ENCODE results near the gene CIPC. TPM values are rescaled to one million over a fixed set of nuclear protein-coding genes. Genes with fewer than 3 reads are reported as not detected.

The CIPC gene
- total RNA-seq, 1 experiment from 2014 or later = 26.6 TPM

DNA sequence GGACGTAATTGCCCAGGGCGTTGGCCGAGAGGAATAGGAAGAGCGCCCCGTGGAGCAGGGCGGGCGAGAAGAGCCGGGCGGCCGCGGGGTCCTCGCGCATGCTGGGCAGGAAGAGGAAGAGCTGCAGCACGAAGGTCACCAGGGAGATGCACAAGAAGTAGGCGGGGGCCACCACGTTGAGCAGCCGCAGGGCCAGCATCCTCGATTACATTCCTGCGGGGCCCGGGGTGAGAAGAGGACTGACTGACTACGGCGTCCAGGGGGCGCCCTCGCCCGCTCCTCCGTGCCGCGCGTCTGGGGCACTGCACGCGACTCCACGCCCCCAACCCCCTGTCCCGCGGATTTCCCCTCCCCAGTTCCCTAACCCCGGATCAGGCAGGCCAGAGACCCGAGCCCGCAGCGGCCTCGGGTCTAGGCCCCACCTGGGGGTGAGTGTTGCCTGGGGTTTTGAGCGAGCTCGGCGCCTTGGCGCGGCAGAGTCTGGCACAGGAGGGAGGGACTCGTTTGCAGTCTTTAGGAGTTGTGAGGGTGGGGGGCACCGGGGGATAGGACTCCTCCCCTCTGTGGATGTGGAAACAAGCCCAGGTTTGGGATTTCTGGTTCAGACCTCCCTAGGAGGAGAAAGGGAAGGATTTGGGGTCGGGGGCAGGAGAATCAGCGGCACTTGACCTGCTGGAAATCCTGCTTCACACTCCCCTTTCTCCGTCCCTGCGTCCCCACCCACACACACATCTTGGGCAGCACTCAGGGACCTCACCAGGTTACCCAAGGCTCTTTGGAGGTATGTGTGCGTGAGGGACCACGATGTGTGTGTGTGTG lies 41.7 kb downstream of the CIPC start:
- POLR2A ChIA-PET (ENCODE audit: unreplicated experiment) = no interaction called here
- Histone ChIP-seq H3K4me1 (ENCODE audit: insufficient read depth, low read length) (peaks cover 13% of the 10 kb centered on the region), H3K9me2 (replicated peaks; ENCODE audit: low read length) (no peaks in the 10 kb centered on the region), H3K9ac (ENCODE audit: low read length) (no peak overlapping the region), H3K4me2 (ENCODE audit: low read length) (peak overlapping the region; percentile 95), H3K36me3 (ENCODE audit: low read depth, low read length) (no peaks in the 10 kb centered on the region), H3K27ac (ENCODE audit: low read length) (no peak overlapping the region), H3K9me3 (ENCODE audit: low read length) (no peaks in the 10 kb centered on the region), H3K79me2 (ENCODE audit: low read length) (no peaks in the 10 kb centered on the region), H3K27me3 (ENCODE audit: low read length) (peaks cover 71% of the 10 kb centered on the region), H2AFZ (ENCODE audit: low read length) (peak overlapping the region; percentile 87), H3F3A (ENCODE audit: low read length, unreplicated experiment) (no peaks in the 10 kb centered on the region), H3K4me3 (ENCODE audit: low read length) (peak overlapping the region; percentile 74), H4K20me1 (ENCODE audit: low read length) (no peaks in the 10 kb centered on the region)
- intact Hi-C loops (cut with micrococcal nuclease) = no loop called here
- ATAC-seq (peak; percentile 54), DNase-seq (peak; percentile 52)
- CTCF ChIA-PET = no interaction called here
- 0 out of 2 replicates have a peak, but pooled peaks have one; percentile 26 for TF ChIP-seq EZH2phosphoT487 (IDR thresholded peaks at IDR 0.05; ENCODE audit: borderline replicate concordance, low read length)
- TF ChIP-seq, protein P1, sequence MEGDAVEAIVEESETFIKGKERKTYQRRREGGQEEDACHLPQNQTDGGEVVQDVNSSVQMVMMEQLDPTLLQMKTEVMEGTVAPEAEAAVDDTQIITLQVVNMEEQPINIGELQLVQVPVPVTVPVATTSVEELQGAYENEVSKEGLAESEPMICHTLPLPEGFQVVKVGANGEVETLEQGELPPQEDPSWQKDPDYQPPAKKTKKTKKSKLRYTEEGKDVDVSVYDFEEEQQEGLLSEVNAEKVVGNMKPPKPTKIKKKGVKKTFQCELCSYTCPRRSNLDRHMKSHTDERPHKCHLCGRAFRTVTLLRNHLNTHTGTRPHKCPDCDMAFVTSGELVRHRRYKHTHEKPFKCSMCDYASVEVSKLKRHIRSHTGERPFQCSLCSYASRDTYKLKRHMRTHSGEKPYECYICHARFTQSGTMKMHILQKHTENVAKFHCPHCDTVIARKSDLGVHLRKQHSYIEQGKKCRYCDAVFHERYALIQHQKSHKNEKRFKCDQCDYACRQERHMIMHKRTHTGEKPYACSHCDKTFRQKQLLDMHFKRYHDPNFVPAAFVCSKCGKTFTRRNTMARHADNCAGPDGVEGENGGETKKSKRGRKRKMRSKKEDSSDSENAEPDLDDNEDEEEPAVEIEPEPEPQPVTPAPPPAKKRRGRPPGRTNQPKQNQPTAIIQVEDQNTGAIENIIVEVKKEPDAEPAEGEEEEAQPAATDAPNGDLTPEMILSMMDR (conservative IDR thresholded peaks at IDR 0.05; ENCODE audit: low read depth, low read length) = peak; percentile 92
- TF ChIP-seq EZH2 (IDR thresholded peaks at IDR 0.05; ENCODE audit: low read length, unreplicated experiment) = no peak
- BruUV-seq (replicated peaks) = no TSS peak

DNA sequence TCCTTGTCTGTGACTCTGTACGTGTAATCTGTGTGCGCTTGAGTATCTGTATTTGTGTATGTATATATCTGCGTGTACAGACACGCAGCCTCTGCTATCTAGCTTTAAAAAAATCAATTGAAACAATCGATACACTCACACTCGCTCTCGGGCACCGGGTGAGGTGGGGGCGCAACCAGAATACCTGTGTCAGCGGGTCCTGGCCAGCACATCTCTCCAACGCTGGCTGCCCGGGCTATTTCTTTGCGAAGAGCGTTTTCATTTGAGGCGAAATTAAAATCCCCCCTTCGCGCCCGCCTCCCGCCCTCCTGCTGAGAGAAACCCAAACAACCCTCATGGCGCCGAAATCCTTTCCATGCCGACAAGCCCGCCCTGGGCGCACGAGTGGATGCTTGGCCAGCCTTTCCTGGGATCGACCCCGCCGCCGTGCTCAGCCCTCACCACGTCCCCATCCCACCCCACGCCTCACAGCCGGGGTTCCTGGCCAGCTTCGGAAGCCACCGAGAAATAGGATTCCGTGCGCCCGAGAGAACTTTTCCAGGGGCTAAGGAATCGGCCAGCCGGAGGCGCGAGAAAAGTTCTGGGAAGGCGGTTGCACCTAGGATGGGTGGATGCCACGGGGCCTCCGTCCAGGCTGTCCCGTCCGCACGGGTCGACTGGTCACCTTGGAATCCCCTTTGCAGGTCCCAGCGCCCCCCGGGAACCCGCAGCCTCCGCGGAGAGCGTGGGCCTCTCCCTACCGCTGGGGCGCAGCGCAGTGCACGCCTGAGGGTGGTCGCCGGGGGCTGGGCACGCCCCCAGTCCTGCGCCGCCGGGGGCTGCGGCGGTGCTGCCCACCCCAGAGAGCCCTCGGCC lies 42.5 kb downstream of the CIPC start:
- DNase-seq = no peak
- H3K4me3 ChIP-seq (ENCODE audit: low read length) = peak overlapping the region; percentile 74
- no peak; the same call in 1 of the 2 replicates for ATAC-seq
- no peaks in the 10 kb centered on the region for H3K36me3 ChIP-seq (ENCODE audit: low read depth, low read length)
- H4K20me1 ChIP-seq (ENCODE audit: low read length) = no peaks in the 10 kb centered on the region
- H3K27me3 ChIP-seq (ENCODE audit: low read length) = peaks cover 78% of the 10 kb centered on the region
- peaks cover 13% of the 10 kb centered on the region for H3K4me1 ChIP-seq (ENCODE audit: insufficient read depth, low read length)
- H3K27ac ChIP-seq (ENCODE audit: low read length) = no peak overlapping the region
- H3F3A ChIP-seq (ENCODE audit: low read length, unreplicated experiment) = no peaks in the 10 kb centered on the region
- H3K9me2 ChIP-seq (replicated peaks; ENCODE audit: low read length) = no peaks in the 10 kb centered on the region
- intact Hi-C loops (cut with micrococcal nuclease) = no loop called here
- no TSS peak for BruUV-seq (replicated peaks)
- H3K9me3 ChIP-seq (ENCODE audit: low read length) = no peaks in the 10 kb centered on the region
- H3K4me2 ChIP-seq (ENCODE audit: low read length) = peak overlapping the region; percentile 95
- ChIA-PET CTCF (no interaction called here), POLR2A (ENCODE audit: unreplicated experiment) (no interaction called here)
- H2AFZ ChIP-seq (ENCODE audit: low read length) = peak overlapping the region; percentile 87
- H3K9ac ChIP-seq (ENCODE audit: low read length) = no peak overlapping the region
- TF ChIP-seq EZH2 (IDR thresholded peaks at IDR 0.05; ENCODE audit: low read length, unreplicated experiment) (peak; percentile 88), EZH2phosphoT487 (IDR thresholded peaks at IDR 0.05; ENCODE audit: borderline replicate concordance, low read length) (no peak)
- TF ChIP-seq, protein P1 (conservative IDR thresholded peaks at IDR 0.05; ENCODE audit: low read depth, low read length) = no peak
- no peaks in the 10 kb centered on the region for H3K79me2 ChIP-seq (ENCODE audit: low read length)
